Liver (tissue), 3 donors: Measurements from ENCODE around the gene CHST13.

Experiments used
- GABPA ChIP-seq, 2 donors: IDR thresholded peaks in 1 of 2; conservative IDR thresholded peaks in 1 of 2; 2 replicates each; pipeline ENCODE4 v1.6.1; 2016; ENCODE audit warnings: antibody characterized with exemption in 2 of 2, mild to moderate bottlenecking in 1 of 2, moderate library complexity in 1 of 2
- HNF4G ChIP-seq: IDR thresholded peaks from 2 replicates; pipeline ENCODE4 v1.6.1; 2016; ENCODE audit warnings: antibody characterized with exemption
- JUND ChIP-seq, 2 donors: IDR thresholded peaks; 2 replicates each; pipeline ENCODE4 v1.6.1; 2016; ENCODE audit warnings: antibody characterized with exemption in 2 of 2
- RAD21 ChIP-seq, 2 donors: IDR thresholded peaks; 2 replicates each; pipeline ENCODE4 v1.6.1; 2016; ENCODE audit warnings: antibody characterized with exemption in 2 of 2, mild to moderate bottlenecking in 2 of 2
- RXRA ChIP-seq, 2 donors: IDR thresholded peaks; 2 replicates each; pipeline ENCODE4 v1.6.1; 2017 to 2018; ENCODE audit warnings: antibody characterized with exemption in 2 of 2, mild to moderate bottlenecking in 1 of 2
- SP1 ChIP-seq: IDR thresholded peaks from 2 replicates; pipeline ENCODE4 v1.6.1; 2018; ENCODE audit warnings: antibody characterized with exemption, mild to moderate bottlenecking
- TAF1 ChIP-seq: conservative IDR thresholded peaks from 2 replicates; pipeline ENCODE4 v1.6.1; 2016; ENCODE audit warnings: antibody characterized with exemption, mild to moderate bottlenecking
- YY1 ChIP-seq: IDR thresholded peaks from 2 replicates; pipeline ENCODE4 v1.6.1; 2016; ENCODE audit warnings: antibody characterized with exemption, mild to moderate bottlenecking
- TF ChIP-seq, protein P1 (sequence below): IDR thresholded peaks from 2 replicates; pipeline ENCODE4 v1.6.1; 2016; ENCODE audit warnings: antibody characterized with exemption, mild to moderate bottlenecking
- TF ChIP-seq, protein P2 (sequence below): fragments of 150-350 bp; IDR thresholded peaks from 2 replicates; pipeline ENCODE4 v1.5.1; 2017; ENCODE audit warnings: improper control_type of control experiment, low read depth, low read length; ENCODE audit not compliant: missing input control
- TF ChIP-seq, protein P3 (sequence below): IDR thresholded peaks from 2 replicates; pipeline ENCODE4 v1.6.1; 2016; ENCODE audit warnings: antibody characterized with exemption
- donor health status: healthy.
- donor health status: healthy.

DNA sequence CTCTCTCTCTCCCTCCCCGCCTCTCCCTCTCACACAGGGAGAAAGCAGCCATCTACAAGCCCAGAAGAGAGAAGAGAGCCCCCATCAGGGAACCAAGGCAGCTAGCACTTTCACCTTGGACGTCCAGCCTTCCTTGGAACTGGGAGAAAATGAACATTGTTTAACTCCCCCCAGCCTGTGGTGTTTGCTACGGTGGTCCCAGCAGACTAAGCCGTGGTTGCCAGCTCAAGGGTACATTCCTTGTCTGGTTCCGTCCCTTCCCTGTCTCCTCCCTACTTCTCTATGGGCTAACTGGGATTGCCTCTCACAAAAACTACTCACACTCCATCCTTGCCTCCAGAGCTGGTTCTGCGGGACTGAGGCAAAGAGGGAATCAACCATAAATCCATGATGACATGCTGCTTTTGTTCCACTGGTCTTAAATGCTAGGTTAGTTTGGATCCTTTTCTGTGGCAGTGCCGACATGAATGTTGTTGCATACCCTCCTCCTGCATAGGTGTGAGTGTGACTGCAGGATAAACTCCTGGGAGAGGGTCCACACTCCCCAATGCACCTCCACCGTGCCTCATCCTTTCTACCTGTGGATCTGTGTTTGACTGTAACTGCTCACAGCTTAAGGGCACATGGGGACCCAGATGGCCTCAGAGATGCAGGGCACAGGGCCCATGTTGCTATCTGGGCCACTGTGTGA is 22.7 kb downstream of the CHST13 start:
- TF ChIP-seq, protein P1, sequence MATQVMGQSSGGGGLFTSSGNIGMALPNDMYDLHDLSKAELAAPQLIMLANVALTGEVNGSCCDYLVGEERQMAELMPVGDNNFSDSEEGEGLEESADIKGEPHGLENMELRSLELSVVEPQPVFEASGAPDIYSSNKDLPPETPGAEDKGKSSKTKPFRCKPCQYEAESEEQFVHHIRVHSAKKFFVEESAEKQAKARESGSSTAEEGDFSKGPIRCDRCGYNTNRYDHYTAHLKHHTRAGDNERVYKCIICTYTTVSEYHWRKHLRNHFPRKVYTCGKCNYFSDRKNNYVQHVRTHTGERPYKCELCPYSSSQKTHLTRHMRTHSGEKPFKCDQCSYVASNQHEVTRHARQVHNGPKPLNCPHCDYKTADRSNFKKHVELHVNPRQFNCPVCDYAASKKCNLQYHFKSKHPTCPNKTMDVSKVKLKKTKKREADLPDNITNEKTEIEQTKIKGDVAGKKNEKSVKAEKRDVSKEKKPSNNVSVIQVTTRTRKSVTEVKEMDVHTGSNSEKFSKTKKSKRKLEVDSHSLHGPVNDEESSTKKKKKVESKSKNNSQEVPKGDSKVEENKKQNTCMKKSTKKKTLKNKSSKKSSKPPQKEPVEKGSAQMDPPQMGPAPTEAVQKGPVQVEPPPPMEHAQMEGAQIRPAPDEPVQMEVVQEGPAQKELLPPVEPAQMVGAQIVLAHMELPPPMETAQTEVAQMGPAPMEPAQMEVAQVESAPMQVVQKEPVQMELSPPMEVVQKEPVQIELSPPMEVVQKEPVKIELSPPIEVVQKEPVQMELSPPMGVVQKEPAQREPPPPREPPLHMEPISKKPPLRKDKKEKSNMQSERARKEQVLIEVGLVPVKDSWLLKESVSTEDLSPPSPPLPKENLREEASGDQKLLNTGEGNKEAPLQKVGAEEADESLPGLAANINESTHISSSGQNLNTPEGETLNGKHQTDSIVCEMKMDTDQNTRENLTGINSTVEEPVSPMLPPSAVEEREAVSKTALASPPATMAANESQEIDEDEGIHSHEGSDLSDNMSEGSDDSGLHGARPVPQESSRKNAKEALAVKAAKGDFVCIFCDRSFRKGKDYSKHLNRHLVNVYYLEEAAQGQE: no peak
- TF ChIP-seq, protein P2, sequence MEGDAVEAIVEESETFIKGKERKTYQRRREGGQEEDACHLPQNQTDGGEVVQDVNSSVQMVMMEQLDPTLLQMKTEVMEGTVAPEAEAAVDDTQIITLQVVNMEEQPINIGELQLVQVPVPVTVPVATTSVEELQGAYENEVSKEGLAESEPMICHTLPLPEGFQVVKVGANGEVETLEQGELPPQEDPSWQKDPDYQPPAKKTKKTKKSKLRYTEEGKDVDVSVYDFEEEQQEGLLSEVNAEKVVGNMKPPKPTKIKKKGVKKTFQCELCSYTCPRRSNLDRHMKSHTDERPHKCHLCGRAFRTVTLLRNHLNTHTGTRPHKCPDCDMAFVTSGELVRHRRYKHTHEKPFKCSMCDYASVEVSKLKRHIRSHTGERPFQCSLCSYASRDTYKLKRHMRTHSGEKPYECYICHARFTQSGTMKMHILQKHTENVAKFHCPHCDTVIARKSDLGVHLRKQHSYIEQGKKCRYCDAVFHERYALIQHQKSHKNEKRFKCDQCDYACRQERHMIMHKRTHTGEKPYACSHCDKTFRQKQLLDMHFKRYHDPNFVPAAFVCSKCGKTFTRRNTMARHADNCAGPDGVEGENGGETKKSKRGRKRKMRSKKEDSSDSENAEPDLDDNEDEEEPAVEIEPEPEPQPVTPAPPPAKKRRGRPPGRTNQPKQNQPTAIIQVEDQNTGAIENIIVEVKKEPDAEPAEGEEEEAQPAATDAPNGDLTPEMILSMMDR: no peak
- no peak for TF ChIP-seq GABPA (IDR thresholded peaks at IDR 0.05 in 1 of 2, conservative IDR thresholded peaks at IDR 0.05 in 1 of 2)
- no peak for TF ChIP-seq JUND (IDR thresholded peaks at IDR 0.05)
- no peak for TF ChIP-seq TAF1
- TF ChIP-seq SP1: no peak
- no peak for TF ChIP-seq RAD21 (IDR thresholded peaks at IDR 0.05)
- no peak for TF ChIP-seq RXRA (IDR thresholded peaks at IDR 0.05)
- TF ChIP-seq YY1: no peak
- TF ChIP-seq, protein P3, sequence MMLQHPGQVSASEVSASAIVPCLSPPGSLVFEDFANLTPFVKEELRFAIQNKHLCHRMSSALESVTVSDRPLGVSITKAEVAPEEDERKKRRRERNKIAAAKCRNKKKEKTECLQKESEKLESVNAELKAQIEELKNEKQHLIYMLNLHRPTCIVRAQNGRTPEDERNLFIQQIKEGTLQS: no peak
- TF ChIP-seq HNF4G: no peak
